GM12878 (cell line): ENCODE measurements around the gene ACTR1B. TPM values are rescaled to one million over a fixed set of nuclear protein-coding genes. Genes with fewer than 3 reads are reported as not detected.

Experiments
- ATAC-seq: fragments of 200-7000 bp; cut with Tn5 transposase; 3 replicates; pipeline ENCODE4 v1.9.1; 2020; ENCODE audit warnings: mild to moderate bottlenecking, moderate library complexity
- BruUV-seq: library from RNA; stranded (reverse); fragments of 400-500 nt; replicated peaks from 2 replicates; lab custom pipeline; 2021; lab: Mats Ljungman, UMichigan
- CTCF ChIA-PET: fragments of 300-600 bp; sonication (Branson Sonifier 250); formaldehyde crosslinking; extraction: SDS; loops from one replicate; lab custom pipeline; 2021; ENCODE audit warnings: inconsistent platforms; lab: Yijun Ruan, JAX
- POLR2A ChIA-PET: fragments of 350-600 bp; formaldehyde crosslinking; extraction: SDS; loops from one replicate; lab custom pipeline; 2021; ENCODE audit warnings: inconsistent platforms; lab: Charles Lee
- RAD21 ChIA-PET: fragments of 300-600 bp; sonication (Branson Sonifier 250); formaldehyde crosslinking; loops from one replicate; lab custom pipeline; 2023; ENCODE audit warnings: antibody characterized with exemption; ENCODE audit not compliant: unreplicated experiment; lab: Charles Lee
- SMC1A ChIA-PET: fragments of 300-600 bp; sonication (Branson Sonifier 250); formaldehyde crosslinking; loops from one replicate; lab custom pipeline; 2023; ENCODE audit not compliant: unreplicated experiment, uncharacterized antibody; lab: Charles Lee
- DNase-seq: peaks from one replicate; pipeline ENCODE4 v3.0.0-alpha.2; 2011; ENCODE audit warnings: low read depth, low spot score
- FAIRE-seq: peaks from 3 replicates; lab custom pipeline; 2011; peaks lifted over from hg19 to GRCh38; lab: Jason Lieb, UNC
- H2AFZ ChIP-seq: 2 replicates; pipeline ENCODE4 v1.6.0; 2011; ENCODE audit warnings: low read depth, low read length, control low read depth; ENCODE audit not compliant: control insufficient read depth
- H3K27ac ChIP-seq: 2 replicates; pipeline ENCODE4 v1.5.1; 2011; ENCODE audit warnings: control low read depth; ENCODE audit not compliant: control insufficient read depth, insufficient read depth
- H3K27me3 ChIP-seq, 2 experiments: replicated peaks in 1 of 2; 2 replicates each; pipeline versions ENCODE4 v1.6.0 to v1.6.1; 2011; ENCODE audit warnings: low read length in 1 of 2; ENCODE audit not compliant: control insufficient read depth in 2 of 2, insufficient read depth in 2 of 2
- H3K36me3 ChIP-seq, 2 experiments: 2 replicates each; pipeline ENCODE4 v1.5.1; 2011; ENCODE audit warnings: low read length in 1 of 2; ENCODE audit not compliant: control insufficient read depth in 2 of 2, insufficient read depth in 2 of 2
- H3K4me1 ChIP-seq: 2 replicates; pipeline ENCODE4 v1.6.1; 2011; ENCODE audit warnings: mild to moderate bottlenecking, low read length, moderate library complexity, mixed read lengths; ENCODE audit not compliant: control insufficient read depth, insufficient read depth
- H3K4me2 ChIP-seq: 2 replicates; pipeline ENCODE4 v1.6.0; 2011; ENCODE audit warnings: control low read depth; ENCODE audit not compliant: control insufficient read depth, insufficient read depth
- H3K4me3 ChIP-seq: fragments of 200-600 bp; sonication (generic); 2 replicates; pipeline ENCODE4 v1.5.1; 2016
- H3K79me2 ChIP-seq: 2 replicates; pipeline ENCODE4 v1.6.0; 2011; ENCODE audit warnings: low read length; ENCODE audit not compliant: control insufficient read depth, insufficient read depth
- H3K9ac ChIP-seq: 2 replicates; pipeline ENCODE4 v1.8.0; 2011; ENCODE audit warnings: low read length, control low read depth, mixed read lengths; ENCODE audit not compliant: control insufficient read depth, insufficient read depth
- H3K9me3 ChIP-seq: replicated peaks from 3 replicates; pipeline ENCODE4 v1.5.1; 2011; ENCODE audit warnings: mild to moderate bottlenecking, low read length; ENCODE audit not compliant: control insufficient read depth, insufficient read depth
- H4K20me1 ChIP-seq: 2 replicates; pipeline ENCODE4 v1.6.0; 2011; ENCODE audit not compliant: control insufficient read depth, insufficient read depth
- ATF3 ChIP-seq: IDR thresholded peaks from 2 replicates; pipeline ENCODE4 v1.6.1; 2011; ENCODE audit warnings: low read depth, mild to moderate bottlenecking, low read length, moderate library complexity, borderline replicate concordance; ENCODE audit errors: extremely low read depth
- CBX5 ChIP-seq: sonication (generic); IDR thresholded peaks from 2 replicates; pipeline ENCODE4 v1.6.1; 2016; ENCODE audit warnings: low read depth, moderate library complexity, mild to moderate bottlenecking, inconsistent platforms
- EP300 ChIP-seq, 2 experiments: fragments of 150-350 bp in 1 of 2; IDR thresholded peaks; 2 replicates each; pipeline ENCODE4 v1.6.1; 2011 to 2012; ENCODE audit warnings: low read depth in 2 of 2, low read length in 2 of 2, borderline replicate concordance in 1 of 2, improper control_type of control experiment in 1 of 2, inconsistent platforms in 1 of 2; ENCODE audit not compliant: control insufficient read depth in 1 of 2
- FOXM1 ChIP-seq: IDR thresholded peaks from 2 replicates; pipeline ENCODE4 v1.6.1; 2012; ENCODE audit warnings: low read depth, mild to moderate bottlenecking, inconsistent platforms, low read length, moderate library complexity
- HSF1 ChIP-seq: fragments of 150-350 bp; IDR thresholded peaks from 2 replicates; pipeline ENCODE4 v1.6.1; 2014; ENCODE audit warnings: mild to moderate bottlenecking, low read depth, low read length
- MEF2B ChIP-seq: fragments of 450-650 bp; IDR thresholded peaks from 2 replicates; pipeline ENCODE4 v1.6.1; 2018; ENCODE audit warnings: mild to moderate bottlenecking, moderate library complexity; ENCODE audit not compliant: partially characterized antibody, poor library complexity, severe bottlenecking
- NBN ChIP-seq: fragments of 450-650 bp; IDR thresholded peaks from 2 replicates; pipeline ENCODE4 v1.6.1; 2016
- PAX5 ChIP-seq: IDR thresholded peaks from 2 replicates; pipeline ENCODE4 v1.6.1; 2011; ENCODE audit warnings: low read depth, low read length, borderline replicate concordance
- SIX5 ChIP-seq: IDR thresholded peaks from 2 replicates; pipeline ENCODE4 v1.6.1; 2011; ENCODE audit warnings: mild to moderate bottlenecking, low read depth, low read length, moderate library complexity; ENCODE audit not compliant: severe bottlenecking
- SRF ChIP-seq, 2 experiments: IDR thresholded peaks; 2 replicates each; pipeline ENCODE4 v1.6.1; 2011; ENCODE audit warnings: low read depth in 2 of 2, low read length in 2 of 2, mild to moderate bottlenecking in 1 of 2, moderate library complexity in 1 of 2
- SUPT20H ChIP-seq: IDR thresholded peaks from 2 replicates; pipeline ENCODE4 v1.6.1; 2011; ENCODE audit warnings: low read depth, mild to moderate bottlenecking, low read length, moderate library complexity, borderline replicate concordance; ENCODE audit not compliant: control insufficient read depth
- SUZ12 ChIP-seq: fragments of 200-600 bp; sonication (generic); IDR thresholded peaks from one replicate; pipeline ENCODE4 v1.6.1; 2018; ENCODE audit warnings: antibody characterized with exemption, mild to moderate bottlenecking; ENCODE audit not compliant: unreplicated experiment
- TCF12 ChIP-seq: IDR thresholded peaks from 2 replicates; pipeline ENCODE4 v1.6.1; 2011; ENCODE audit warnings: low read depth, mild to moderate bottlenecking, low read length
- ZNF217 ChIP-seq: fragments of 450-650 bp; IDR thresholded peaks from 2 replicates; pipeline ENCODE4 v1.6.1; 2017; ENCODE audit warnings: antibody characterized with exemption, mild to moderate bottlenecking
- ZNF274 ChIP-seq: IDR thresholded peaks from one replicate; pipeline ENCODE4 v1.8.0; 2011; ENCODE audit not compliant: insufficient read length, insufficient read depth
- WGBS: methylation state at CpG from one replicate; pipeline ENCODE4 v1.1.6; 2016; ENCODE audit warnings: low lambda C conversion rate; ENCODE audit not compliant: insufficient replicate concordance, insufficient coverage; ENCODE audit errors: missing lambda C conversion rate; 5-methylcytosine and 5-hydroxymethylcytosine counted together
- in situ Hi-C: fragments of 300-500 bp; cut with MboI; formaldehyde crosslinking; loops from 9 replicates; pipeline ENCODE4 v1.14.3; 2018; ENCODE audit warnings: mixed read lengths
- intact Hi-C: fragments of 100-400 bp; cut with micrococcal nuclease; formaldehyde crosslinking; loops from one replicate; pipeline ENCODE4 v1.14.2; 2022; ENCODE audit not compliant: unreplicated experiment
- polyA plus RNA-seq, 11 experiments: library from polyadenylated mRNA; depleted of rRNA in 4 of 11; unstranded in 6 of 11; stranded (reverse) in 5 of 11; fragments of >200 nt; fragmentation: Nextera tagmentation in 4 of 11; fragmentation: Illumina TruSeq in 1 of 11; extraction: Ambion mirVana in 4 of 11; extraction: Trizol in 1 of 11; gene quantifications; 1 replicate in 1 of 11; 2 replicates in 10 of 11; pipeline versions ENCODE4 v1.2.1 to v1.2.3, GENCODE V29; 2011 to 2016; ENCODE audit warnings: inconsistent platforms in 2 of 11, missing spikeins in 2 of 11, low read depth in 1 of 11
- total RNA-seq, 4 experiments: library from RNA; depleted of rRNA in 3 of 4; stranded (reverse); fragments of >200 nt in 3 of 4; fragmentation: Illumina TruSeq in 1 of 4; extraction: Trizol in 1 of 4; gene quantifications; 2 replicates each; pipeline versions ENCODE4 v1.2.1 to v1.2.3, GENCODE V29; 2013 to 2021
- TF ChIP-seq, protein P1 (sequence below): fragments of 450-650 bp; IDR thresholded peaks from 2 replicates; pipeline ENCODE4 v1.6.1; 2017; ENCODE audit warnings: mild to moderate bottlenecking, moderate library complexity
- TF ChIP-seq, protein P2 (sequence below): IDR thresholded peaks from 2 replicates; pipeline ENCODE4 v1.6.1; 2011; ENCODE audit warnings: borderline replicate concordance, low read depth, mild to moderate bottlenecking, moderate library complexity, mixed read lengths, low read length; ENCODE audit not compliant: insufficient read depth; ENCODE audit errors: extremely low read length

Gene ACTR1B
- total and polyA plus RNA-seq, 10 of the 15 experiments (the other 5 are each of a cell fraction or from before 2014, with no cell fraction given) = 1.3 to 62.8 (median 44.8) TPM

GRCh38 chr2:97691166-97691565 is 27.3 kb upstream of the ACTR1B start:
- intact Hi-C loops = no loop called here

More at GRCh38 chr2:97691166-97691565, 27.3 kb upstream of the ACTR1B start:
- ATAC-seq (no peak), FAIRE-seq (no peak), DNase-seq (no peak)
- H4K20me1 ChIP-seq = no peaks in the 10 kb centered on the region
- ChIA-PET SMC1A (interaction anchor here (1.0 to 1.5 kb wide), 6 partner anchors 9 to 100 kb away, joined by 3 to 5 read pairs (median 4); partner anchors contain the start of genes C2orf92 and COX5B), CTCF (interaction anchor here (0.5 to 2.8 kb wide), 7 partner anchors 9 to 694 kb away, joined by 3 to 11 read pairs (median 3); partner anchors contain the start of genes ACTR1B and COX5B), RAD21 (interaction anchor here (0.7 to 1.4 kb wide), 5 partner anchors 9 to 451 kb away, joined by 3 to 5 read pairs (median 4); partner anchors contain the start of gene ACTR1B), POLR2A (interaction anchor here (0.7 kb wide), 1 partner anchor 27 kb away, joined by 4 read pairs; no protein-coding TSS in a partner anchor)
- H3K27me3 ChIP-seq = no peaks in the 10 kb centered on the region
- WGBS = 71% methylated on average over 6 of the region's 6 CpGs
- H2AFZ ChIP-seq = no peak overlapping the region
- no peaks in the 10 kb centered on the region for H3K9me3 ChIP-seq
- peaks cover 3% of the 10 kb centered on the region; the same call in 1 of the 2 replicates for H3K4me1 ChIP-seq
- in situ Hi-C loops = loop anchor here (10.0 kb wide), 1 partner anchor 1626 kb away; no protein-coding TSS in a partner anchor
- H3K9ac ChIP-seq = no peak overlapping the region
- no peak overlapping the region for H3K4me3 ChIP-seq
- no TSS peak for BruUV-seq
- H3K27ac ChIP-seq = no peak overlapping the region
- H3K36me3 ChIP-seq = no peaks in the 10 kb centered on the region
- H3K4me2 ChIP-seq = no peak overlapping the region
- TF ChIP-seq ATF3 (no peak), FOXM1 (no peak), SUZ12 (no peak), HSF1 (no peak), SUPT20H (no peak), ZNF274 (no peak), MEF2B (no peak), PAX5 (no peak), ZNF217 (no peak), EP300 (IDR thresholded peaks at IDR 0.05; ENCODE audit: borderline replicate concordance in 1 of 2, control insufficient read depth in 1 of 2, low read depth in 2 of 2, low read length in 2 of 2) (no peak), CBX5 (no peak), SRF (IDR thresholded peaks at IDR 0.05; ENCODE audit: low read depth in 2 of 2, low read length in 2 of 2) (no peak), NBN (no peak), TCF12 (no peak), SIX5 (no peak)
- TF ChIP-seq, protein P1, sequence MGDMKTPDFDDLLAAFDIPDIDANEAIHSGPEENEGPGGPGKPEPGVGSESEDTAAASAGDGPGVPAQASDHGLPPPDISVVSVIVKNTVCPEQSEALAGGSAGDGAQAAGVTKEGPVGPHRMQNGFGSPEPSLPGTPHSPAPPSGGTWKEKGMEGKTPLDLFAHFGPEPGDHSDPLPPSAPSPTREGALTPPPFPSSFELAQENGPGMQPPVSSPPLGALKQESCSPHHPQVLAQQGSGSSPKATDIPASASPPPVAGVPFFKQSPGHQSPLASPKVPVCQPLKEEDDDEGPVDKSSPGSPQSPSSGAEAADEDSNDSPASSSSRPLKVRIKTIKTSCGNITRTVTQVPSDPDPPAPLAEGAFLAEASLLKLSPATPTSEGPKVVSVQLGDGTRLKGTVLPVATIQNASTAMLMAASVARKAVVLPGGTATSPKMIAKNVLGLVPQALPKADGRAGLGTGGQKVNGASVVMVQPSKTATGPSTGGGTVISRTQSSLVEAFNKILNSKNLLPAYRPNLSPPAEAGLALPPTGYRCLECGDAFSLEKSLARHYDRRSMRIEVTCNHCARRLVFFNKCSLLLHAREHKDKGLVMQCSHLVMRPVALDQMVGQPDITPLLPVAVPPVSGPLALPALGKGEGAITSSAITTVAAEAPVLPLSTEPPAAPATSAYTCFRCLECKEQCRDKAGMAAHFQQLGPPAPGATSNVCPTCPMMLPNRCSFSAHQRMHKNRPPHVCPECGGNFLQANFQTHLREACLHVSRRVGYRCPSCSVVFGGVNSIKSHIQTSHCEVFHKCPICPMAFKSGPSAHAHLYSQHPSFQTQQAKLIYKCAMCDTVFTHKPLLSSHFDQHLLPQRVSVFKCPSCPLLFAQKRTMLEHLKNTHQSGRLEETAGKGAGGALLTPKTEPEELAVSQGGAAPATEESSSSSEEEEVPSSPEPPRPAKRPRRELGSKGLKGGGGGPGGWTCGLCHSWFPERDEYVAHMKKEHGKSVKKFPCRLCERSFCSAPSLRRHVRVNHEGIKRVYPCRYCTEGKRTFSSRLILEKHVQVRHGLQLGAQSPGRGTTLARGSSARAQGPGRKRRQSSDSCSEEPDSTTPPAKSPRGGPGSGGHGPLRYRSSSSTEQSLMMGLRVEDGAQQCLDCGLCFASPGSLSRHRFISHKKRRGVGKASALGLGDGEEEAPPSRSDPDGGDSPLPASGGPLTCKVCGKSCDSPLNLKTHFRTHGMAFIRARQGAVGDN = no peak
- TF ChIP-seq, protein P2, sequence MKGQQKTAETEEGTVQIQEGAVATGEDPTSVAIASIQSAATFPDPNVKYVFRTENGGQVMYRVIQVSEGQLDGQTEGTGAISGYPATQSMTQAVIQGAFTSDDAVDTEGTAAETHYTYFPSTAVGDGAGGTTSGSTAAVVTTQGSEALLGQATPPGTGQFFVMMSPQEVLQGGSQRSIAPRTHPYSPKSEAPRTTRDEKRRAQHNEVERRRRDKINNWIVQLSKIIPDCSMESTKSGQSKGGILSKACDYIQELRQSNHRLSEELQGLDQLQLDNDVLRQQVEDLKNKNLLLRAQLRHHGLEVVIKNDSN = no peak
- no peaks in the 10 kb centered on the region for H3K79me2 ChIP-seq
